ENCODE measurements around the gene KIAA0825. TPM values are rescaled to one million over a fixed set of nuclear protein-coding genes. Genes with fewer than 3 reads are reported as not detected.

Gene KIAA0825
- polyA plus RNA-seq, 1 donor from 2014 or later, result 5.1 TPM

DNA sequence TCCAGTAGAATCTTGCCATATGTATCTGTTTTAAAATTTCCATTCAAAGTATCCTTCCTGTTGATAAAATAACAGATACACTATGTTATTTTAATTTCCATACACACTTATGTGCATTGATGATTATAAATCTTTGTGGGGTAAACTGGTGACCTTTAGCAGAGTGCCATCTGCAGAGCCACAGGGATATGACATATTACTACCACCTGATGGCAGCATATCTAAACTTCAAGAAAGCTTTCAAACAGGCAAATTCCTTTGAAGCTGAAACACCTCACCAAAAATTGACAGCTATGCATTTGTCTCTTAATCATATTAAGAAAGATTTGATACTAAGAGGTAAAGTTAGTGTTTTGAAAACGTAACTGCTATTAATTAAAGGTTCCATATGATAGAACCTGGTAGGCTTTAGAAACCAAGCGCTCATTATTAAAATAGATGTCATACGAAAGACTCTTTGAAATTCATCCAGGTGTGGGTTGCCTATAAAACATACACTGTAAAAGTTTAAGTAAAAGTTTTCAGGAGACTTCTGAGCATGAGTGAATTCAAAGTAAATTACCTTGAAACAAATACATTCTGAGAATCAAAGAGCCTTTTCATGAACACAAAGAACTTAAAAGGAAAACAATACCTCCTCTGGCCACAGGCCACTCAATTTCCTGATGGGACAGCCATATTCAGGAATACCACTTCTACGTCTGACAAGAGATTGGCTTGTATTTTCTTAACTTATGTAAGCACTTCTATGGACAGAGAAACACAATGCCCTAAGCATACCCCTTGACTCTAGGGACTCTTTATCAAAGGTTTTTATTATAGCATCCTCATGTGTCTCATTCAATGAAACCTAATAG, 93.3 kb downstream of the KIAA0825 start:
- Histone ChIP-seq H3K4me2 (ENCODE audit: low read length) (no peak overlapping the region), H3K4me3 (ENCODE audit: low read length) (no peak overlapping the region), H3K36me3 (ENCODE audit: insufficient read depth, low read length) (no peaks in the 10 kb centered on the region), H2AFZ (ENCODE audit: low read depth, low read length) (no peak overlapping the region), H3F3A (ENCODE audit: insufficient read depth, low read length, poor library complexity, severe bottlenecking) (no peaks in the 10 kb centered on the region), H3K79me2 (replicated peaks; ENCODE audit: insufficient read depth, low read length) (no peaks in the 10 kb centered on the region), H3K27ac (ENCODE audit: low read length) (no peak overlapping the region), H4K20me1 (ENCODE audit: insufficient read depth) (no peaks in the 10 kb centered on the region), H3K9ac (ENCODE audit: low read length) (no peak overlapping the region), H3K9me2 (ENCODE audit: insufficient read depth, low read length) (no peaks in the 10 kb centered on the region), H3K9me3 (ENCODE audit: low read length) (no peaks in the 10 kb centered on the region), H3K27me3 (ENCODE audit: insufficient read depth, low read depth, low read length) (no peaks in the 10 kb centered on the region)
- TF ChIP-seq RAD21 (conservative IDR thresholded peaks at IDR 0.05) (peak; percentile 68), EZH2 (IDR thresholded peaks at IDR 0.05; ENCODE audit: borderline replicate concordance, insufficient read depth, low read length, poor library complexity, severe bottlenecking) (no peak), SMC3 (conservative IDR thresholded peaks at IDR 0.05; ENCODE audit: poor library complexity) (peak; percentile 71), TAF1 (IDR thresholded peaks at IDR 0.05; ENCODE audit: low read depth) (no peak)
- TF ChIP-seq, protein P1, sequence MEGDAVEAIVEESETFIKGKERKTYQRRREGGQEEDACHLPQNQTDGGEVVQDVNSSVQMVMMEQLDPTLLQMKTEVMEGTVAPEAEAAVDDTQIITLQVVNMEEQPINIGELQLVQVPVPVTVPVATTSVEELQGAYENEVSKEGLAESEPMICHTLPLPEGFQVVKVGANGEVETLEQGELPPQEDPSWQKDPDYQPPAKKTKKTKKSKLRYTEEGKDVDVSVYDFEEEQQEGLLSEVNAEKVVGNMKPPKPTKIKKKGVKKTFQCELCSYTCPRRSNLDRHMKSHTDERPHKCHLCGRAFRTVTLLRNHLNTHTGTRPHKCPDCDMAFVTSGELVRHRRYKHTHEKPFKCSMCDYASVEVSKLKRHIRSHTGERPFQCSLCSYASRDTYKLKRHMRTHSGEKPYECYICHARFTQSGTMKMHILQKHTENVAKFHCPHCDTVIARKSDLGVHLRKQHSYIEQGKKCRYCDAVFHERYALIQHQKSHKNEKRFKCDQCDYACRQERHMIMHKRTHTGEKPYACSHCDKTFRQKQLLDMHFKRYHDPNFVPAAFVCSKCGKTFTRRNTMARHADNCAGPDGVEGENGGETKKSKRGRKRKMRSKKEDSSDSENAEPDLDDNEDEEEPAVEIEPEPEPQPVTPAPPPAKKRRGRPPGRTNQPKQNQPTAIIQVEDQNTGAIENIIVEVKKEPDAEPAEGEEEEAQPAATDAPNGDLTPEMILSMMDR (IDR thresholded peaks at IDR 0.05; ENCODE audit: poor library complexity, severe bottlenecking), result peak; percentile 72
- TF ChIP-seq, protein P2, sequence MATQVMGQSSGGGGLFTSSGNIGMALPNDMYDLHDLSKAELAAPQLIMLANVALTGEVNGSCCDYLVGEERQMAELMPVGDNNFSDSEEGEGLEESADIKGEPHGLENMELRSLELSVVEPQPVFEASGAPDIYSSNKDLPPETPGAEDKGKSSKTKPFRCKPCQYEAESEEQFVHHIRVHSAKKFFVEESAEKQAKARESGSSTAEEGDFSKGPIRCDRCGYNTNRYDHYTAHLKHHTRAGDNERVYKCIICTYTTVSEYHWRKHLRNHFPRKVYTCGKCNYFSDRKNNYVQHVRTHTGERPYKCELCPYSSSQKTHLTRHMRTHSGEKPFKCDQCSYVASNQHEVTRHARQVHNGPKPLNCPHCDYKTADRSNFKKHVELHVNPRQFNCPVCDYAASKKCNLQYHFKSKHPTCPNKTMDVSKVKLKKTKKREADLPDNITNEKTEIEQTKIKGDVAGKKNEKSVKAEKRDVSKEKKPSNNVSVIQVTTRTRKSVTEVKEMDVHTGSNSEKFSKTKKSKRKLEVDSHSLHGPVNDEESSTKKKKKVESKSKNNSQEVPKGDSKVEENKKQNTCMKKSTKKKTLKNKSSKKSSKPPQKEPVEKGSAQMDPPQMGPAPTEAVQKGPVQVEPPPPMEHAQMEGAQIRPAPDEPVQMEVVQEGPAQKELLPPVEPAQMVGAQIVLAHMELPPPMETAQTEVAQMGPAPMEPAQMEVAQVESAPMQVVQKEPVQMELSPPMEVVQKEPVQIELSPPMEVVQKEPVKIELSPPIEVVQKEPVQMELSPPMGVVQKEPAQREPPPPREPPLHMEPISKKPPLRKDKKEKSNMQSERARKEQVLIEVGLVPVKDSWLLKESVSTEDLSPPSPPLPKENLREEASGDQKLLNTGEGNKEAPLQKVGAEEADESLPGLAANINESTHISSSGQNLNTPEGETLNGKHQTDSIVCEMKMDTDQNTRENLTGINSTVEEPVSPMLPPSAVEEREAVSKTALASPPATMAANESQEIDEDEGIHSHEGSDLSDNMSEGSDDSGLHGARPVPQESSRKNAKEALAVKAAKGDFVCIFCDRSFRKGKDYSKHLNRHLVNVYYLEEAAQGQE (IDR thresholded peaks at IDR 0.05; ENCODE audit: borderline replicate concordance), result no peak

DNA sequence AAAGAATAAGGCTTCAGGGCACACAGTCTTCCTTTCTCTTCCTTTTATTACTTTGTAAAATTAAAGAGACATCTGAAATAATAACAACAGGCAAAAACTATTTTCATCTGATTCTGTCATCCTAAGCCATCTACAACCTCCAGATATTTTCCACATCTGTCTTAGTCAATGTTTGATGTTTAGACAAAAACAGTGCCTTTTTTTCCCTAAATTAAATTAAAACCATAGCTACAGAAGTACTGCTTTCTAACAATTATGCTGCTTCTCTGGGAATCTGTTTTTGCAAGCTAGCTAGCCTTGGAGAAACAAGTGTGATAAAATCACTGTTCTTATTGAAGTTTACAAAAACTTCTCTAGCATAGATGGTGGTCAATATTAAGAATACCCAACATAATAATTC, 95.4 kb downstream of the KIAA0825 start:
- no peak overlapping the region for H3K27ac ChIP-seq (ENCODE audit: low read length)
- H3F3A ChIP-seq (ENCODE audit: insufficient read depth, low read length, poor library complexity, severe bottlenecking), result no peaks in the 10 kb centered on the region
- TF ChIP-seq EP300 (conservative IDR thresholded peaks at IDR 0.05; ENCODE audit: poor library complexity, severe bottlenecking) (no peak), POLR2AphosphoS5 (IDR thresholded peaks at IDR 0.05) (no peak), MXI1 (conservative IDR thresholded peaks at IDR 0.05; ENCODE audit: poor library complexity, severe bottlenecking) (no peak), RAD21 (conservative IDR thresholded peaks at IDR 0.05) (no peak), EZH2 (IDR thresholded peaks at IDR 0.05; ENCODE audit: borderline replicate concordance, insufficient read depth, low read length, poor library complexity, severe bottlenecking) (no peak), TAF1 (IDR thresholded peaks at IDR 0.05; ENCODE audit: low read depth) (no peak), SMC3 (conservative IDR thresholded peaks at IDR 0.05; ENCODE audit: poor library complexity) (no peak)
- TF ChIP-seq, protein P2 (IDR thresholded peaks at IDR 0.05; ENCODE audit: borderline replicate concordance), result no peak
- TF ChIP-seq, protein P1 (IDR thresholded peaks at IDR 0.05; ENCODE audit: poor library complexity, severe bottlenecking), result no peak
- H3K4me3 ChIP-seq (ENCODE audit: low read length), result no peak overlapping the region
- no peaks in the 10 kb centered on the region for H3K79me2 ChIP-seq (replicated peaks; ENCODE audit: insufficient read depth, low read length)
- no peaks in the 10 kb centered on the region for H3K36me3 ChIP-seq (ENCODE audit: insufficient read depth, low read length)
- H3K9me2 ChIP-seq (ENCODE audit: insufficient read depth, low read length), result no peaks in the 10 kb centered on the region
- H3K27me3 ChIP-seq (ENCODE audit: insufficient read depth, low read depth, low read length), result no peaks in the 10 kb centered on the region
- no peak overlapping the region for H3K4me2 ChIP-seq (ENCODE audit: low read length)
- H3K9ac ChIP-seq (ENCODE audit: low read length), result no peak overlapping the region
- no peaks in the 10 kb centered on the region for H3K9me3 ChIP-seq (ENCODE audit: low read length)
- H2AFZ ChIP-seq (ENCODE audit: low read depth, low read length), result no peak overlapping the region
- H4K20me1 ChIP-seq (ENCODE audit: insufficient read depth), result no peaks in the 10 kb centered on the region
